Common myeloid progenitor, CD34-positive (primary cell): Measurements from ENCODE around the gene ZNF382. TPM values are rescaled to one million over a fixed set of nuclear protein-coding genes. Genes with fewer than 3 reads are reported as not detected.
A peak's percentile ranks its signal among the peaks of the same experiment; 100 is the strongest.

Source experiments
- CTCF ChIA-PET: fragments of 350-600 bp; sonication (Branson Sonifier 250); formaldehyde crosslinking; loops from one replicate; lab custom pipeline; 2021; ENCODE audit warnings: antibody characterized with exemption; lab: Charles Lee
- POLR2A ChIA-PET: fragments of 350-600 bp; sonication (Branson Sonifier 250); formaldehyde crosslinking; loops from one replicate; lab custom pipeline; 2021; ENCODE audit warnings: antibody characterized with exemption; lab: Charles Lee
- DNase-seq, 3 donors: peaks; one replicate each; pipeline versions ENCODE4 v3.0.0 to v3.0.0-alpha.2; 2013
- H3K27ac ChIP-seq, 2 experiments: 1 replicate in 1 of 2; 2 replicates in 1 of 2; pipeline ENCODE4 v1.7.0; 2013; ENCODE audit warnings: inconsistent platforms in 2 of 2, low read length in 2 of 2, mild to moderate bottlenecking in 2 of 2, low read depth in 1 of 2, moderate library complexity in 1 of 2; ENCODE audit not compliant: severe bottlenecking in 2 of 2, insufficient read depth in 1 of 2, poor library complexity in 1 of 2
- H3K27me3 ChIP-seq, 5 experiments: replicated peaks in 2 of 5; 1 replicate in 3 of 5; 2 replicates in 2 of 5; pipeline versions ENCODE4 v1.6.1 to v1.7.0; 2013; ENCODE audit warnings: low read length in 4 of 5, mild to moderate bottlenecking in 2 of 5, moderate library complexity in 2 of 5, inconsistent platforms in 1 of 5; ENCODE audit not compliant: insufficient read depth in 5 of 5, control insufficient read depth in 4 of 5
- H3K36me3 ChIP-seq, 4 experiments: 1 replicate in 2 of 4; 2 replicates in 2 of 4; pipeline versions ENCODE4 v1.6.1 to v1.7.0; 2013; ENCODE audit warnings: low read length in 3 of 4, control low read depth in 1 of 4, mild to moderate bottlenecking in 1 of 4; ENCODE audit not compliant: control insufficient read depth in 4 of 4, insufficient read depth in 4 of 4
- H3K4me1 ChIP-seq, 4 experiments: 1 replicate in 3 of 4; 2 replicates in 1 of 4; pipeline versions ENCODE4 v1.6.1 to v1.7.1; 2013; ENCODE audit warnings: low read length in 3 of 4, mild to moderate bottlenecking in 3 of 4, control low read depth in 1 of 4, inconsistent platforms in 1 of 4, moderate library complexity in 1 of 4; ENCODE audit not compliant: control insufficient read depth in 4 of 4, insufficient read depth in 4 of 4; ENCODE audit errors: control extremely low read depth in 1 of 4
- H3K4me3 ChIP-seq, 7 experiments: 1 replicate in 4 of 7; 2 replicates in 3 of 7; pipeline versions ENCODE4 v1.5.1 to v1.7.0; 2013; ENCODE audit warnings: mild to moderate bottlenecking in 7 of 7, low read length in 6 of 7, moderate library complexity in 6 of 7, inconsistent platforms in 2 of 7, low read depth in 2 of 7, control low read depth in 1 of 7; ENCODE audit not compliant: insufficient read depth in 4 of 7, control insufficient read depth in 1 of 7; ENCODE audit errors: extremely low read depth in 1 of 7
- H3K9me3 ChIP-seq, 5 experiments: 1 replicate in 4 of 5; 2 replicates in 1 of 5; pipeline versions ENCODE4 v1.6.1 to v1.7.1; 2013; ENCODE audit warnings: low read length in 4 of 5, mild to moderate bottlenecking in 2 of 5, inconsistent platforms in 1 of 5, low read depth in 1 of 5, moderate library complexity in 1 of 5; ENCODE audit not compliant: control insufficient read depth in 4 of 5, insufficient read depth in 2 of 5; ENCODE audit errors: control extremely low read depth in 1 of 5
- whole genome bisulfite sequencing: methylation state at CpG from one replicate; pipeline ENCODE4 v1.1.5; 2013; ENCODE audit not compliant: insufficient coverage; 5-methylcytosine and 5-hydroxymethylcytosine counted together
- polyA plus RNA-seq: library from polyadenylated mRNA; unstranded; fragments of 120-200 nt; gene quantifications from one replicate; pipeline ENCODE4 v1.2.1, GENCODE V29; 2013

Gene ZNF382
- 9.1 TPM for polyA plus RNA-seq

GRCh38 chr19:36605101-36605876 is at the start of gene ZNF382:
Gene ZNF382 (plus strand): TSS chr19:36605313. CDS start chr19:36609915, 4,602 bp downstream.
- CTCF ChIA-PET: interaction anchor here (1.2 kb wide), 1 partner anchor 9 kb away, joined by 3 read pairs; no protein-coding TSS in a partner anchor
- Histone ChIP-seq H3K27ac (peak within 1 kb of the TSS; percentile 67 to 78), H3K4me1 (peaks cover 0 to 21% (median 8%) of the 10 kb centered on the region in 4 experiments), H3K9me3 (peaks cover 1 to 30% (median 19%) of the 10 kb centered on the region in 5 experiments), H3K27me3 (no peaks in the 10 kb centered on the region), H3K36me3 (peaks cover 13 to 30% (median 21%) of the 10 kb centered on the region in 4 experiments), H3K4me3 (peak within 1 kb of the TSS; percentile 65 to 96 (median 83))
- POLR2A ChIA-PET: interaction anchor here (1.5 kb wide), 1 partner anchor 32 kb away, joined by 5 read pairs; the partner anchor contains the start of gene ZNF529
- peak; percentile 85 to 92 (median 92) for DNase-seq
- under 1% methylated on average over 64 of the region's 73 CpGs for WGBS

DNA sequence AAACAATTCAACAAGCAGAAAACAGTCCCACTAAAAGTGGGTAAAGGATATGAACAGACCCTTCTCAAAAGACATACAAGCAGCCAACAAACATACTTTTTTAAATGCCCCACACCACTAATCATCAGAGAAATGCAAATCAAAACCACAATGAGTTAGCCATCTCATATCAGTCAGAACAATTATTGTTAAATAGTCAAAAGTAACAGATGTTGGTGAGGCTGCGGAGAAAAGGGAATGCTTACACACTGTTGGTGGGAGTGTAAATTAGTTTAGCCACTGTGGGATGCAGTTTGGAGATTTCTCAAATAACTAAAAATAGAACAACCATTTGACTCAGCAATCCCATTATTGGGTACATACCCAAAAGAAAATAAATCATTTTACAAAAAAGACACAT is 40.7 kb upstream of the ZNF382 start:
- no CpG with 5 or more reads among the region's 1 CpG for WGBS
- ChIA-PET POLR2A (no interaction called here), CTCF (no interaction called here)
- Histone ChIP-seq H3K9me3 (peaks cover 18 to 78% (median 54%) of the 10 kb centered on the region in 5 experiments), H3K4me3 (no peak overlapping the region), H3K36me3 (peaks cover 19 to 70% (median 31%) of the 10 kb centered on the region in 4 experiments), H3K4me1 (no peaks in the 10 kb centered on the region), H3K27me3 (no peaks in the 10 kb centered on the region), H3K27ac (no peak overlapping the region)
- no peak for DNase-seq

DNA sequence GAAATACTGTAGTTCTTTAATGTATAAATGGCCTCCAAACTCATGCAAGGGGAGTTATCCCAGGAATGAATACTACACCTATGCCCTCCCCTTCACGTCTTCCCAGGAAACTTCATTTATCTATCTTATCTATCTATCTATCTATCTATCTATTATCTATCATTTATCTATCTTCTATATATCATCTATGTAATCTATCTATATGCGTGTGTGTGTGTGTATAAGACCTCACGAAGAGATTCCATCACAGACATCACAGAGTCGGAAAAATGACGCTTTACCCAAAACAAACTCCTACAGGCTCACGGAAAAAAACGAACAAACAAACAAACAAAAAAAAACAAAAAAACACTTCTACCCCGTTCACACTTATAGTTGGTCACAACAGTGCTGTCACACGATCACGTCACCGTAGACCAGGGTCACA is 32.5 kb upstream of the ZNF382 start:
- Histone ChIP-seq H3K27ac (peak overlapping the region; percentile 90 to 96), H3K36me3 (peaks cover 20 to 46% (median 36%) of the 10 kb centered on the region in 4 experiments), H3K27me3 (no peaks in the 10 kb centered on the region), H3K4me3 (peak overlapping the region; percentile 66 to 94 (median 90)), H3K4me1 (peaks cover 9 to 22% (median 12%) of the 10 kb centered on the region in 4 experiments), H3K9me3 (peaks cover 6 to 33% (median 30%) of the 10 kb centered on the region in 5 experiments)
- DNase-seq: no peak
- ChIA-PET CTCF (interaction anchor here (1.0 to 1.2 kb wide), 2 partner anchors 10 to 83 kb away, joined by 3 read pairs; partner anchors contain the start of gene ZNF566), POLR2A (interaction anchor here (0.6 to 1.9 kb wide), 3 partner anchors 14 to 44 kb away, joined by 3 to 10 read pairs (median 5); partner anchors contain the start of genes ZNF260 and ZNF382)
- WGBS: 0% methylated on average over 3 of the region's 11 CpGs

GRCh38 chr19:36573020-36573894 is 31.9 kb upstream of the ZNF382 start, which contains the start of gene ZNF529:
Gene ZNF529 (minus strand): TSS chr19:36573292. CDS start chr19:36572346, 946 bp downstream.
- Histone ChIP-seq H3K27ac (peak within 1 kb of the TSS; percentile 90 to 96), H3K4me1 (peaks cover 9 to 22% (median 12%) of the 10 kb centered on the region in 4 experiments), H3K9me3 (peaks cover 4 to 31% (median 30%) of the 10 kb centered on the region in 5 experiments), H3K36me3 (peaks cover 18 to 46% (median 36%) of the 10 kb centered on the region in 4 experiments), H3K4me3 (peak within 1 kb of the TSS; percentile 66 to 94 (median 90)), H3K27me3 (no peaks in the 10 kb centered on the region)
- 0% methylated on average over 40 of the region's 66 CpGs for WGBS
- DNase-seq: peak; percentile 95 to 99 (median 98)
- ChIA-PET POLR2A (interaction anchor here (0.6 to 1.9 kb wide), 4 partner anchors 14 to 84 kb away, joined by 3 to 10 read pairs (median 4); partner anchors contain the start of genes ZNF260 and ZNF382), CTCF (interaction anchor here (1.0 to 1.2 kb wide), 2 partner anchors 9 to 84 kb away, joined by 3 read pairs; partner anchors contain the start of gene ZNF566)

DNA sequence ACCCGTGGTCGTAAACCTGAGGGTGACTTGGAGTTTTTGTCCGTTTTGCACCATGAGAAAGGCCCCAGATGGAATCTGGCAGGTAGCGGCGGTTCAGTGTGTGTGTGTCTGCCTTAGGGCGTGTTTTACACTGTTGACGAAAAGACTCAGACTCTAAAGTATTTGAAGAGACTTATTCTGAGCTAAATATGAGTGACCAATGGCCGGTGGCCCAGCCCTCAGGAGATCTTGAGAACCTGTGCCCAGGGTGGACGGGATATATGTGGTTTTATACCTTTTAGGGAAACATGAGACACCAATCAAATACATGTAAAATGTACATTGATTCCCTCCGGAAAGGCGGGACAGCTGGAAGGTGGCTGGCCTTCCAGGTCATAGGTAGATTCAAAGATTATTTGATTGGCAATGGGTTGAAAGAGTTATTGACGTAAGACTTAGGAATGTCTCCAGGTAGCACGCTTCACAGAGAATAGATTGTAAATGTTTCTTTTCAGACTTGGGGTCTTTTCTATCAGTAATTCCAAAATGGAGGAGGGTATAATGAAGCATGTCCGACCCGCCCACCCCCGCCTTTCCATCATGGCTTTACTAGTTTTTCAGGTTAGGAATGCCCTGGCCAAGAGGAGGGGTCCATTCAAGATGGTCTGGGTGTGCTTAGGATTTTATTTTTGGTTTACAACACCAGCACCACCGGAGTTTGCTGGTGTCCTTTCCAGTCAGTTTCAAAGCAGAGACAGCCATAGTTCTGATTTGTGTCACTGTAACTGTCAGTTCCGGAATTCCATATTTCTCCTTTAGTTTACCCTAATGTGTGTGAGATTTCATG is 31.0 kb upstream of the ZNF382 start:
- H3K4me3 ChIP-seq: peak overlapping the region; percentile 66 to 94 (median 90)
- peak in 2 of 3 donors; percentile 24 to 71 for DNase-seq
- H3K36me3 ChIP-seq: peaks cover 14 to 48% (median 37%) of the 10 kb centered on the region in 4 experiments
- CTCF ChIA-PET: interaction anchor here (1.2 kb wide), 1 partner anchor 85 kb away, joined by 3 read pairs; the partner anchor contains the start of gene ZNF566
- peak overlapping the region; percentile 90 to 96 for H3K27ac ChIP-seq
- POLR2A ChIA-PET: interaction anchor here (1.1 to 1.9 kb wide), 2 partner anchors 46 to 85 kb away, joined by 3 to 10 read pairs; partner anchors contain the start of gene ZNF260
- peaks cover 9 to 22% (median 12%) of the 10 kb centered on the region in 4 experiments for H3K4me1 ChIP-seq
- H3K27me3 ChIP-seq: no peaks in the 10 kb centered on the region
- WGBS: 39% methylated on average over 13 of the region's 18 CpGs
- peaks cover 4 to 32% (median 28%) of the 10 kb centered on the region in 5 experiments for H3K9me3 ChIP-seq
